ENCODE results near the gene IL5. TPM values are rescaled to one million over a fixed set of nuclear protein-coding genes. Genes with fewer than 3 reads are reported as not detected.

Gene IL5
- polyA plus RNA-seq, 1 donor from 2014 or later: not detected

DNA sequence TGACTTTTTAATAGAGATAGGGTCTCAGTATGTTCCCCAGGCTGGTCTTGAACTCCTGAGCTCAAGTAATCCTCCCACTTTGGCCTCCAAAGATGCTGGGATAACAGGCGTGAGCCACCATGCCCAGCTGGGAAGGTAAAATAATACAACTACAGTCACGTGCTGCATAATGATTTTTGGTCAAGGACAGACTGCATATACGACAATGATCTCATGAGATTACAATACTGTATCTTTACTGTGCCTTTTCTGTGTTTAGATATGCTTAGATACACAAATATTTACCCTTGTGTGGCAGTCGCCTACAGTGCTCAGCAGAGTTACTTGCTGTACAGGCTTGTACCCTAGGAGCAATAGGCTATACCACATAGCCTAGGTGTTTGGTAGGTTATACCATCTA, 38.6 kb downstream of the IL5 start:
- Histone ChIP-seq H3K4me2 (ENCODE audit: low read length) (no peak overlapping the region), H3F3A (ENCODE audit: insufficient read depth, low read length, poor library complexity, severe bottlenecking) (no peaks in the 10 kb centered on the region), H3K9ac (ENCODE audit: low read length) (no peak overlapping the region), H3K27me3 (ENCODE audit: insufficient read depth, low read depth, low read length) (no peaks in the 10 kb centered on the region), H3K27ac (ENCODE audit: low read length) (no peak overlapping the region), H3K36me3 (ENCODE audit: insufficient read depth, low read length) (no peaks in the 10 kb centered on the region), H2AFZ (ENCODE audit: low read depth, low read length) (no peak overlapping the region), H3K9me3 (ENCODE audit: low read length) (no peaks in the 10 kb centered on the region), H3K9me2 (ENCODE audit: insufficient read depth, low read length) (no peaks in the 10 kb centered on the region), H3K4me3 (ENCODE audit: low read length) (no peak overlapping the region), H3K79me2 (replicated peaks; ENCODE audit: insufficient read depth, low read length) (no peaks in the 10 kb centered on the region), H4K20me1 (ENCODE audit: insufficient read depth) (no peaks in the 10 kb centered on the region)
- no peak for TF ChIP-seq EZH2 (IDR thresholded peaks at IDR 0.05; ENCODE audit: borderline replicate concordance, insufficient read depth, low read length, poor library complexity, severe bottlenecking)
- TF ChIP-seq EP300 (conservative IDR thresholded peaks at IDR 0.05; ENCODE audit: poor library complexity, severe bottlenecking): no peak
- TF ChIP-seq TAF1 (IDR thresholded peaks at IDR 0.05; ENCODE audit: low read depth): no peak
- TF ChIP-seq, protein P1, sequence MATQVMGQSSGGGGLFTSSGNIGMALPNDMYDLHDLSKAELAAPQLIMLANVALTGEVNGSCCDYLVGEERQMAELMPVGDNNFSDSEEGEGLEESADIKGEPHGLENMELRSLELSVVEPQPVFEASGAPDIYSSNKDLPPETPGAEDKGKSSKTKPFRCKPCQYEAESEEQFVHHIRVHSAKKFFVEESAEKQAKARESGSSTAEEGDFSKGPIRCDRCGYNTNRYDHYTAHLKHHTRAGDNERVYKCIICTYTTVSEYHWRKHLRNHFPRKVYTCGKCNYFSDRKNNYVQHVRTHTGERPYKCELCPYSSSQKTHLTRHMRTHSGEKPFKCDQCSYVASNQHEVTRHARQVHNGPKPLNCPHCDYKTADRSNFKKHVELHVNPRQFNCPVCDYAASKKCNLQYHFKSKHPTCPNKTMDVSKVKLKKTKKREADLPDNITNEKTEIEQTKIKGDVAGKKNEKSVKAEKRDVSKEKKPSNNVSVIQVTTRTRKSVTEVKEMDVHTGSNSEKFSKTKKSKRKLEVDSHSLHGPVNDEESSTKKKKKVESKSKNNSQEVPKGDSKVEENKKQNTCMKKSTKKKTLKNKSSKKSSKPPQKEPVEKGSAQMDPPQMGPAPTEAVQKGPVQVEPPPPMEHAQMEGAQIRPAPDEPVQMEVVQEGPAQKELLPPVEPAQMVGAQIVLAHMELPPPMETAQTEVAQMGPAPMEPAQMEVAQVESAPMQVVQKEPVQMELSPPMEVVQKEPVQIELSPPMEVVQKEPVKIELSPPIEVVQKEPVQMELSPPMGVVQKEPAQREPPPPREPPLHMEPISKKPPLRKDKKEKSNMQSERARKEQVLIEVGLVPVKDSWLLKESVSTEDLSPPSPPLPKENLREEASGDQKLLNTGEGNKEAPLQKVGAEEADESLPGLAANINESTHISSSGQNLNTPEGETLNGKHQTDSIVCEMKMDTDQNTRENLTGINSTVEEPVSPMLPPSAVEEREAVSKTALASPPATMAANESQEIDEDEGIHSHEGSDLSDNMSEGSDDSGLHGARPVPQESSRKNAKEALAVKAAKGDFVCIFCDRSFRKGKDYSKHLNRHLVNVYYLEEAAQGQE (IDR thresholded peaks at IDR 0.05; ENCODE audit: borderline replicate concordance): no peak
- TF ChIP-seq POLR2AphosphoS5 (IDR thresholded peaks at IDR 0.05): no peak
- TF ChIP-seq SMC3 (conservative IDR thresholded peaks at IDR 0.05; ENCODE audit: poor library complexity): no peak
- no peak for TF ChIP-seq MXI1 (conservative IDR thresholded peaks at IDR 0.05; ENCODE audit: poor library complexity, severe bottlenecking)
- no peak for TF ChIP-seq RAD21 (conservative IDR thresholded peaks at IDR 0.05)
- TF ChIP-seq, protein P2, sequence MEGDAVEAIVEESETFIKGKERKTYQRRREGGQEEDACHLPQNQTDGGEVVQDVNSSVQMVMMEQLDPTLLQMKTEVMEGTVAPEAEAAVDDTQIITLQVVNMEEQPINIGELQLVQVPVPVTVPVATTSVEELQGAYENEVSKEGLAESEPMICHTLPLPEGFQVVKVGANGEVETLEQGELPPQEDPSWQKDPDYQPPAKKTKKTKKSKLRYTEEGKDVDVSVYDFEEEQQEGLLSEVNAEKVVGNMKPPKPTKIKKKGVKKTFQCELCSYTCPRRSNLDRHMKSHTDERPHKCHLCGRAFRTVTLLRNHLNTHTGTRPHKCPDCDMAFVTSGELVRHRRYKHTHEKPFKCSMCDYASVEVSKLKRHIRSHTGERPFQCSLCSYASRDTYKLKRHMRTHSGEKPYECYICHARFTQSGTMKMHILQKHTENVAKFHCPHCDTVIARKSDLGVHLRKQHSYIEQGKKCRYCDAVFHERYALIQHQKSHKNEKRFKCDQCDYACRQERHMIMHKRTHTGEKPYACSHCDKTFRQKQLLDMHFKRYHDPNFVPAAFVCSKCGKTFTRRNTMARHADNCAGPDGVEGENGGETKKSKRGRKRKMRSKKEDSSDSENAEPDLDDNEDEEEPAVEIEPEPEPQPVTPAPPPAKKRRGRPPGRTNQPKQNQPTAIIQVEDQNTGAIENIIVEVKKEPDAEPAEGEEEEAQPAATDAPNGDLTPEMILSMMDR (IDR thresholded peaks at IDR 0.05; ENCODE audit: poor library complexity, severe bottlenecking): no peak

DNA sequence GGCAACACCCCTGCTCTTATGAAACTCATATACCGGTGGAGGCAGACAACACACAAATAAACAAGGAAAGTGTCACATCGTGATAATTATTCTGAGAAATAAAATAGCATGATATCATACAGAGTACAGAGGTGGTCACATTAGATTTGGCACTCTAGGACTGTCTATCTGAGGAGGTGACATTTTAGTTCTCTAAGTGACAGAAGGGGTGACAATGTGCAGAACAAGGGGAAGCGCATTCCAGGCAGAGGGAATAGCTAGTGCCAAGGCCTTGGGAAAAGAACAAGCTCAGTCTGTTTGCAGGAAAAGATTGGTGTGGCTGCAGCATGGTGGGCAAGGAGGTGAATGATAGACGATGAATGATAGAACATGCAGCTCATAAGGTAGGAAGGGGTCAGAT, 40.1 kb downstream of the IL5 start:
- H3K4me3 ChIP-seq (ENCODE audit: low read length): no peak overlapping the region
- H3K9me3 ChIP-seq (ENCODE audit: low read length): no peaks in the 10 kb centered on the region
- H3K9ac ChIP-seq (ENCODE audit: low read length): no peak overlapping the region
- no peaks in the 10 kb centered on the region for H4K20me1 ChIP-seq (ENCODE audit: insufficient read depth)
- H3F3A ChIP-seq (ENCODE audit: insufficient read depth, low read length, poor library complexity, severe bottlenecking): no peaks in the 10 kb centered on the region
- no peaks in the 10 kb centered on the region for H3K27me3 ChIP-seq (ENCODE audit: insufficient read depth, low read depth, low read length)
- no peak overlapping the region for H3K27ac ChIP-seq (ENCODE audit: low read length)
- H3K36me3 ChIP-seq (ENCODE audit: insufficient read depth, low read length): no peaks in the 10 kb centered on the region
- no peaks in the 10 kb centered on the region for H3K9me2 ChIP-seq (ENCODE audit: insufficient read depth, low read length)
- H3K4me2 ChIP-seq (ENCODE audit: low read length): no peak overlapping the region
- TF ChIP-seq POLR2AphosphoS5 (IDR thresholded peaks at IDR 0.05) (no peak), MXI1 (conservative IDR thresholded peaks at IDR 0.05; ENCODE audit: poor library complexity, severe bottlenecking) (no peak), EP300 (conservative IDR thresholded peaks at IDR 0.05; ENCODE audit: poor library complexity, severe bottlenecking) (no peak), TAF1 (IDR thresholded peaks at IDR 0.05; ENCODE audit: low read depth) (no peak), EZH2 (IDR thresholded peaks at IDR 0.05; ENCODE audit: borderline replicate concordance, insufficient read depth, low read length, poor library complexity, severe bottlenecking) (no peak), SMC3 (conservative IDR thresholded peaks at IDR 0.05; ENCODE audit: poor library complexity) (no peak), RAD21 (conservative IDR thresholded peaks at IDR 0.05) (no peak)
- TF ChIP-seq, protein P2 (IDR thresholded peaks at IDR 0.05; ENCODE audit: poor library complexity, severe bottlenecking): no peak
- TF ChIP-seq, protein P1 (IDR thresholded peaks at IDR 0.05; ENCODE audit: borderline replicate concordance): no peak
- H2AFZ ChIP-seq (ENCODE audit: low read depth, low read length): no peak overlapping the region
- no peaks in the 10 kb centered on the region for H3K79me2 ChIP-seq (replicated peaks; ENCODE audit: insufficient read depth, low read length)
